ENCODE data around the gene SGK2. TPM values are rescaled to one million over a fixed set of nuclear protein-coding genes. Genes with fewer than 3 reads are reported as not detected.

The SGK2 gene
- total RNA-seq, 1 donor from 2014 or later: 0.56 TPM

Other genes starting within 250 kb of the SGK2 start
- gene SRSF6, start 101.1 kb upstream of the SGK2 start, total RNA-seq (ENCODE audit: unreplicated experiment): 161 TPM
- gene L3MBTL1, start 51.3 kb upstream of the SGK2 start, total RNA-seq (ENCODE audit: unreplicated experiment): 19.9 TPM
- 40.3 TPM for gene IFT52, start 31.9 kb downstream of the SGK2 start, total RNA-seq (ENCODE audit: unreplicated experiment)
- 19.0 TPM for gene MYBL2, start 108.1 kb downstream of the SGK2 start, total RNA-seq (ENCODE audit: unreplicated experiment)
- not detected for gene GTSF1L, start 168.0 kb downstream of the SGK2 start, total RNA-seq (ENCODE audit: unreplicated experiment)